Activated naive CD8-positive, alpha-beta T cell treated with anti-CD3 and anti-CD28 coated beads, Interleukin-2, amount 10 ng/mL, durations not matched to agents 7 days and 5 days (primary cell): ENCODE measurements around the gene LACTBL1. TPM values are rescaled to one million over a fixed set of nuclear protein-coding genes. Genes with fewer than 3 reads are reported as not detected.
"Not testable (repeated sequence)": the region's sequence is repeated elsewhere in the genome, so short reads cannot be mapped to it uniquely, and the experiment has no call there.

ENCODE experiments used
- ATAC-seq: fragments of 150-1000 bp; cut with Tn5 transposase; one replicate; pipeline ENCODE4 v1.10.0; 2021; ENCODE audit warnings: low read depth, moderate library complexity
- POLR2A ChIA-PET: fragments of 350-600 bp; sonication (Branson Sonifier 250); formaldehyde crosslinking; loops from one replicate; lab custom pipeline; 2021; ENCODE audit warnings: antibody characterized with exemption; lab: Charles Lee
- DNase-seq: peaks from one replicate; pipeline ENCODE4 v3.0.0; 2021
- H3K27ac Mint-ChIP-seq: one replicate; pipeline ENCODE4 v1.8.0; 2022; ENCODE audit warnings: mild to moderate bottlenecking, mixed read lengths
- H3K27me3 Mint-ChIP-seq: one replicate; pipeline ENCODE4 v1.8.0; 2022; ENCODE audit warnings: mild to moderate bottlenecking, moderate library complexity, mixed read lengths
- H3K36me3 Mint-ChIP-seq: one replicate; pipeline ENCODE4 v1.8.0; 2021; ENCODE audit warnings: mild to moderate bottlenecking, mixed read lengths
- H3K4me1 Mint-ChIP-seq: one replicate; pipeline ENCODE4 v1.8.0; 2021; ENCODE audit warnings: mixed read lengths
- H3K4me3 Mint-ChIP-seq: one replicate; pipeline ENCODE4 v1.8.0; 2022; ENCODE audit warnings: mild to moderate bottlenecking, moderate library complexity, mixed read lengths
- H3K9me3 Mint-ChIP-seq: one replicate; pipeline ENCODE4 v1.8.0; 2021; ENCODE audit warnings: mixed read lengths
- total RNA-seq, 2 experiments: library from RNA; stranded (reverse); gene quantifications; one replicate each; pipeline ENCODE4 v1.2.3, GENCODE V29; 2021

Gene LACTBL1
- total RNA-seq, 2 experiments from 2014 or later: not detected

GRCh38 chr1:22949822-22950331, 22.8 kb downstream of the LACTBL1 start:
- Mint-ChIP-seq H3K27me3 (peaks cover 56% of the 10 kb centered on the region), H3K36me3 (no peaks in the 10 kb centered on the region), H3K4me3 (no peak overlapping the region), H3K27ac (no peak overlapping the region), H3K4me1 (no peaks in the 10 kb centered on the region), H3K9me3 (no peaks in the 10 kb centered on the region)
- no peak for ATAC-seq
- POLR2A ChIA-PET: no interaction called here
- no peak for DNase-seq

- peaks cover 31% of the 10 kb centered on the region for H3K27me3 Mint-ChIP-seq
- H3K9me3 Mint-ChIP-seq, DNase-seq, H3K4me3 Mint-ChIP-seq, H3K36me3 Mint-ChIP-seq, POLR2A ChIA-PET, H3K27ac Mint-ChIP-seq, H3K4me1 Mint-ChIP-seq, ATAC-seq: not testable (repeated sequence)
These were observed 27.5 kb downstream of the LACTBL1 start for GRCh38 chr1:22945171-22945570.

- ATAC-seq (no peak), DNase-seq (no peak)
- POLR2A ChIA-PET: no interaction called here
- Mint-ChIP-seq H3K9me3 (peaks cover 2% of the 10 kb centered on the region), H3K4me1 (no peaks in the 10 kb centered on the region), H3K36me3 (no peaks in the 10 kb centered on the region), H3K27me3 (peaks cover 31% of the 10 kb centered on the region), H3K4me3 (no peak overlapping the region), H3K27ac (no peak overlapping the region)
These were observed 28.2 kb downstream of the LACTBL1 start for GRCh38 chr1:22944346-22945055.

- H3K36me3 Mint-ChIP-seq: no peaks in the 10 kb centered on the region
- ATAC-seq (no peak), DNase-seq (no peak)
- no peaks in the 10 kb centered on the region for H3K4me1 Mint-ChIP-seq
- POLR2A ChIA-PET: no interaction called here
- H3K27ac Mint-ChIP-seq: no peak overlapping the region
- H3K27me3 Mint-ChIP-seq: peaks cover 11% of the 10 kb centered on the region
- H3K9me3 Mint-ChIP-seq: peaks cover 2% of the 10 kb centered on the region
- no peak overlapping the region for H3K4me3 Mint-ChIP-seq
These were observed 31.4 kb downstream of the LACTBL1 start for GRCh38 chr1:22941257-22941656.

GRCh38 chr1:22936681-22937080, 36.0 kb downstream of the LACTBL1 start:
- Mint-ChIP-seq H3K9me3 (peaks cover 2% of the 10 kb centered on the region), H3K27me3 (peaks cover 10% of the 10 kb centered on the region), H3K27ac (no peak overlapping the region), H3K36me3 (no peaks in the 10 kb centered on the region), H3K4me3 (no peak overlapping the region), H3K4me1 (no peaks in the 10 kb centered on the region)
- POLR2A ChIA-PET: no interaction called here
- ATAC-seq: no peak
- no peak for DNase-seq

GRCh38 chr1:22935433-22935832, 37.2 kb downstream of the LACTBL1 start:
- Mint-ChIP-seq H3K4me3 (no peak overlapping the region), H3K27ac (no peak overlapping the region), H3K27me3 (peaks cover 4% of the 10 kb centered on the region), H3K4me1 (no peaks in the 10 kb centered on the region), H3K36me3 (no peaks in the 10 kb centered on the region), H3K9me3 (no peaks in the 10 kb centered on the region)
- DNase-seq: no peak
- POLR2A ChIA-PET: no interaction called here
- no peak for ATAC-seq

GRCh38 chr1:22932803-22933470, 39.7 kb downstream of the LACTBL1 start:
- Mint-ChIP-seq H3K27ac (no peak overlapping the region), H3K9me3 (no peaks in the 10 kb centered on the region), H3K36me3 (no peaks in the 10 kb centered on the region), H3K4me3 (no peak overlapping the region), H3K4me1 (no peaks in the 10 kb centered on the region), H3K27me3 (peaks cover 6% of the 10 kb centered on the region)
- DNase-seq (no peak), ATAC-seq (no peak)
- POLR2A ChIA-PET: interaction anchor here (0.7 kb wide), 1 partner anchor 464 kb away, joined by 3 read pairs; no protein-coding TSS in a partner anchor

DNA sequence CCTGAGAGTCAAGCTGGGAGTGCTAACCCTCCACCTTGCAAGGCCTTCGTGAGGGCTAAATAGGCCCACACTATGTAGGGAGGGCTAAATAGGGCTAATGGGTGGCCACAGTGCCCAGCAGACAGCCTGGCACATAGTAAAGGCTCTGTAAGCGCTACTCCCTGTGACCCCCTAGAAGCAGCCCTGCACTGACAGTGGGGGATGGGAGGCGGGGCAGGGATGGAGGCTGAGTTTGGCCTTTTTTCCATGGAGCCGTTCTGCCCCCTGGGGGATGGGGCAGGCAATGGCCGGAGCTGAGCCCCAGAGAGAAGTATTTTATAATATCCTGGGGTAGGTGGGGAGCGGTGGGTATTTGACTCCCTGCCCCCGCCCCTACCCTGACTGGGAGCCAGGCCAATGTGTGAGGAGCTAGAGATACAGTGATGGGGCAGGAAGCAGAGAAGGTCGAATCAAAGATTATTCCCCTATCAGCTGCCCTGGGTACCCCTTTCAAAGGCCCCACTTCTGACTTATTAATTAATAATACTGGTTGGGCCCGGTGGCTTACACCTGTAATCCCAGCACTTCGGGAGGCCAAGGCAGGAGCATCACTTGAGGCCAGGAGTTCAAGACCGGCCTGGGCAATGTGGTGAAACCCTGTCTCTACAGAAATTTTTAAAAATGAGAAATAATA, 42.3 kb downstream of the LACTBL1 start:
- Mint-ChIP-seq H3K9me3 (no peaks in the 10 kb centered on the region), H3K27ac (no peak overlapping the region), H3K4me1 (no peaks in the 10 kb centered on the region), H3K27me3 (peaks cover 12% of the 10 kb centered on the region), H3K4me3 (no peak overlapping the region), H3K36me3 (no peaks in the 10 kb centered on the region)
- POLR2A ChIA-PET: no interaction called here
- ATAC-seq (no peak), DNase-seq (peak; percentile 47)

DNA sequence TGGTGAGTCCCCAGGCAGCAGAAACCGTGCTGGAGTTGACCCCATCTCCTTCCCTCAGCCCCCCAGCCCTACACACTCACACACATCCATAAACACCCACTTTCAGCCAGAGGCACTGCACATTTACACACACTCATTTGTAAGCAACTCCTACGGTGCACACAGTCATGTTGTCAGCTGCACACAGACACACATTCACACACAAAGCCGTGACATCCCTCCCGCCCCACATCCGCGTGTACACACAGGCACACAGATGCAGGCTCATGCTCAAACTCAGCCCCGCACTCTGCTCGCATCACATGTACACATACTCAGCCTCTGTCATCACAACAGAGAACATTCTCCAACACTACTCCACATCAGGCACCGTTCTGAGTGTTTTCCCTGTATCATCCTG, 47.6 kb downstream of the LACTBL1 start:
- no peaks in the 10 kb centered on the region for H3K9me3 Mint-ChIP-seq
- no peak overlapping the region for H3K27ac Mint-ChIP-seq
- DNase-seq: no peak
- no peaks in the 10 kb centered on the region for H3K4me1 Mint-ChIP-seq
- H3K36me3 Mint-ChIP-seq: no peaks in the 10 kb centered on the region
- peaks cover 9% of the 10 kb centered on the region for H3K27me3 Mint-ChIP-seq
- H3K4me3 Mint-ChIP-seq: no peak overlapping the region
- POLR2A ChIA-PET: no interaction called here
- ATAC-seq: no peak

- H3K27ac Mint-ChIP-seq: no peak overlapping the region
- H3K27me3 Mint-ChIP-seq: peaks cover 6% of the 10 kb centered on the region
- no peak overlapping the region for H3K4me3 Mint-ChIP-seq
- H3K36me3 Mint-ChIP-seq: no peaks in the 10 kb centered on the region
- ATAC-seq: no peak
- H3K9me3 Mint-ChIP-seq: no peaks in the 10 kb centered on the region
- DNase-seq: no peak
- POLR2A ChIA-PET: no interaction called here
- H3K4me1 Mint-ChIP-seq: no peaks in the 10 kb centered on the region
These were observed 50.0 kb downstream of the LACTBL1 start for GRCh38 chr1:22922640-22923039.

DNA sequence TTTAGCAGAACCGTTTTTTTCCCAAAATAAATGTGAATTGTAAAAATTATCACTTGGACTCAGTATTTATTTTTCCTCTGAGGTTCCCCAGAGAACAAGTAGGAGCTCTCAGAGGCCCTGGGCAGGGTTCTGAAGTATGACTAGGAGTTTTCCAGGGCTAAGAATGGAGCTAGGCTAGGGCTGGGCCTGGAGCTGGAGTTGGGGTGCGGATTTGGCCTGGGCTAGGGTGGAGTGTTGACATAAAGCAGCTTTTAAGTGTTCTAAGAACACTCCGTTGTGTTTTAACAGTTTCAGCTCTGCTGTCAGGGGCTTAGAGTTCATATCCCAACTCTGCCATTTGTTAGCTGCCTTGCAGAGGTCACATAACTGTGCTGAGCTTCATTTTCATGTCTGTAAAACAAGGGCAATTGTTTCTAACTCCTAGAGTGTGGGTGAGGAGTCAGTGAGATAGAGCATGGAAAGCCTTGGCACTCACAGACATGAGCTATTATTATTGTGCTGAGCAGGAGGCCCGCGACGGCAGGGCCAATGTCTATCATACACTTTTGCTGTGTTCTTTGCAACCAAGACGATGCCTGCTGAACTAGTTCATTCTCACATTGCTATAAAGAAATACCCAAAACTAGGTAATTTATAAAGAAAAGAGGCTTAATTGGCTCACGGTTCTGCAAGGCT, 51.1 kb downstream of the LACTBL1 start:
- ATAC-seq: no peak
- Mint-ChIP-seq H3K9me3 (no peaks in the 10 kb centered on the region), H3K27me3 (peaks cover 3% of the 10 kb centered on the region), H3K4me3 (no peak overlapping the region), H3K27ac (no peak overlapping the region), H3K36me3 (no peaks in the 10 kb centered on the region), H3K4me1 (no peaks in the 10 kb centered on the region)
- DNase-seq: no peak
- POLR2A ChIA-PET: no interaction called here

DNA sequence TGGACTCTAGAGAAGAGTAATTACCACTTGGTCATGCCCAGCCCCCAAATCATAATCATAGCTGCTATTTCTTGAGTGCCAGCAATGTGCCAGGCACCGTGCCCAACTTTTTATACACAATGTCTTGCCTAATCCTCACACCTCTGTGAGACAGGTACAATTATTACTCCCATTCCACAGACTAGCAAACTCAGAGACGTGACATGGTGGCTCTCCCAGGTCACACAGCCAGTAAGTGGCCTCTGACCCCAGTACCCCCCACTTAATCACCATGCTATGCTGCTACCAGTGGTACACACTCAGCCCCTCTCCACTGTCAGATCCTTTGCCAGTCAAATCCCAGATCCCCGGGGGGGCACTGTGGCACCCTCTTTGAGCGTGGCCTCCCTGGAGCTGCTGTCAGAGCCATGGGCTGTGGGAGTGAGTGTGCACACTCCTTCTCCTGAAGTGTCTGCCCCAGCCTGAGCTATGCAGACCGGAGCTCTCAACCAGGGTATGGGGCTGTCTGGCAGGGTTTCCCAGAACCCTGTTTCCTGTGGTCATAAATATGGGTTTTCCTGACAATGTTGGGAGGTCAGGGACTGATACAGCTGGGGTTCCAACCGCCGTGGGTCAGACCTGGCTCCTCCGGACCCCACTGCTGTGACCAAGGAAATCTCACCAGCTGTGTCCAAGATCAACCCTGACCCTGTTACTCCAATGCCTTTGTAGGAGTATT, 51.8 kb downstream of the LACTBL1 start:
- ATAC-seq: no peak
- POLR2A ChIA-PET: no interaction called here
- no peak for DNase-seq
- H3K9me3 Mint-ChIP-seq: no peaks in the 10 kb centered on the region
- no peaks in the 10 kb centered on the region for H3K36me3 Mint-ChIP-seq
- H3K27ac Mint-ChIP-seq: no peak overlapping the region
- no peak overlapping the region for H3K4me3 Mint-ChIP-seq
- no peaks in the 10 kb centered on the region for H3K4me1 Mint-ChIP-seq
- H3K27me3 Mint-ChIP-seq: no peaks in the 10 kb centered on the region
